Ovary (tissue), 3 donors: ENCODE data around the gene APP.

Source experiments
- EP300 ChIP-seq: sonication (generic); formaldehyde crosslinking; IDR thresholded peaks from one replicate; pipeline ENCODE4 v1.6.1; 2017; ENCODE audit warnings: antibody characterized with exemption
- TF ChIP-seq, protein P1 (sequence below), 3 donors: fragments of 450-650 bp in 2 of 3; fragments of 200-600 bp in 1 of 3; IDR thresholded peaks; one replicate each; pipeline versions ENCODE4 v1.5.1 to v1.8.0; 2016 to 2022; ENCODE audit warnings: antibody characterized with exemption in 3 of 3, mild to moderate bottlenecking in 1 of 3
- donor health status: DM: no; HTN: no; CAD: no.

DNA sequence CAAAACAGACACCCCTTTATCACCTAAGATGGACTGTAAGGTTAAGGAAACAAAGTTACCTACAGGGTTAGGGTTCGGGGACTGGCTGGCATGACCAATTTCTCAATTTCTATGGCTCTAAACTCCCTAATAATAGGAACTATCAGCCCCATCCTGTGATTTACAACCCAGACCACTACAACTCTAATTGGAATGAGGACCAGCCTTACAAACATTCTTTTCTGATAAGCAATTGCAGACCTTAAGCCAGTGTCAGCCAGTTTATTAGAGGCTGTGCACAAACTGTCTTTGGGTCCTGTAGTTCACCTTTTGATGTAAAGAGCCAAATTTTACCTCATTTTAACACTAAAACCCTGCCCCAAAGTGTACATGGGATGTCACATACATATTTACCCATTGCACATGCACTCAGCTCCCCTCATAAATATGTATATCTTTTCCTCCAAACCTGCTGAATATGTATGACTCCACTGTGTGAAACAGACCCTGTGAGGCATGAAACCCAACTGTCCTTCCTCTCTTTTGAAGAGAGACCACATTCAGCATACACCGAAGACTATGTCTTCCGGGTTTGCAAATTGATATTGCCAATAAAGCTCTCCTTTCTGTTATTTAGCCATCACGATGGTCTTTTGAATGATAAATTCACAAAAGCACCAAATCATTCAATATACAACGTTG lies 7.3 kb upstream of the APP start:
- TF ChIP-seq, protein P1, sequence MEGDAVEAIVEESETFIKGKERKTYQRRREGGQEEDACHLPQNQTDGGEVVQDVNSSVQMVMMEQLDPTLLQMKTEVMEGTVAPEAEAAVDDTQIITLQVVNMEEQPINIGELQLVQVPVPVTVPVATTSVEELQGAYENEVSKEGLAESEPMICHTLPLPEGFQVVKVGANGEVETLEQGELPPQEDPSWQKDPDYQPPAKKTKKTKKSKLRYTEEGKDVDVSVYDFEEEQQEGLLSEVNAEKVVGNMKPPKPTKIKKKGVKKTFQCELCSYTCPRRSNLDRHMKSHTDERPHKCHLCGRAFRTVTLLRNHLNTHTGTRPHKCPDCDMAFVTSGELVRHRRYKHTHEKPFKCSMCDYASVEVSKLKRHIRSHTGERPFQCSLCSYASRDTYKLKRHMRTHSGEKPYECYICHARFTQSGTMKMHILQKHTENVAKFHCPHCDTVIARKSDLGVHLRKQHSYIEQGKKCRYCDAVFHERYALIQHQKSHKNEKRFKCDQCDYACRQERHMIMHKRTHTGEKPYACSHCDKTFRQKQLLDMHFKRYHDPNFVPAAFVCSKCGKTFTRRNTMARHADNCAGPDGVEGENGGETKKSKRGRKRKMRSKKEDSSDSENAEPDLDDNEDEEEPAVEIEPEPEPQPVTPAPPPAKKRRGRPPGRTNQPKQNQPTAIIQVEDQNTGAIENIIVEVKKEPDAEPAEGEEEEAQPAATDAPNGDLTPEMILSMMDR (IDR thresholded peaks at IDR 0.05), result no peak
- TF ChIP-seq EP300, result no peak
